NCI-H446 (cell line): ENCODE data around the gene KIT.

ENCODE experiments used
- DNase-seq, 2 experiments: peaks; one replicate each; lab custom pipeline; 2025; lab: John Stamatoyannopoulos, UW

KIT gene

DNA sequence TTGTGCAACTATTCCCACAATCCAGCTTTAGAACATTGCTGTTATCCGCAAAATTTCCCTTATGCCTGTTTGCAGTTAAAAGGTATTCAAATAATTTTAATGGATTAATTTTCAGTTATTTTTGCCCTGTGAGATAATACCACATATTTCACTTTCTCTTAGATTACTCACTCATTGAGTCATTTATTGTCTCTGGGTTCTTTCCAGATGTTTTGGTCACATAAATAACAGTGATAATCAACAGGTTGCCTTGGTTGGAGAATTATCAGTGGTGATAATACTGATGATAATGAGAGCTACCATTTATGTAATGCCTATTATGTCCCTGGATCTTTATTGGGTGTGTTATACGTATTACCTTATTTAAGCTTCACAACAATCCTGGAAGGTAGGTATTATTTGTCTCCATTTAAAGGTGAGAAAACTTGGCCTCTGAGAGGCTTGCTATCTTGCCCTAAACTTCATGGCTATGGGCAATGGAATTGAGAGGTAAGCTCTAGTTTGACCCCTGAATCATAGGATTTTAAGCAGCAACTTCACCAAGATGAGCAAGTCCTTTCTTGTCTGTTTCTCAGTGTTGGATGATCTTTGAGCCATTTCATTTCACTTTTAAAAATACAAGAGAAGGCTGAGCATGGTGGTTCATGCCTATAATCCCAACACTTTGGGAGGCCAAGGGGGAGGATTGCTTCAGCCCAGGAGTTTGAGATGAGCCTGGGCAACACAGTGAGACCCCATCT is 87.4 kb downstream of the KIT start:
- DNase-seq, result no peak

DNA sequence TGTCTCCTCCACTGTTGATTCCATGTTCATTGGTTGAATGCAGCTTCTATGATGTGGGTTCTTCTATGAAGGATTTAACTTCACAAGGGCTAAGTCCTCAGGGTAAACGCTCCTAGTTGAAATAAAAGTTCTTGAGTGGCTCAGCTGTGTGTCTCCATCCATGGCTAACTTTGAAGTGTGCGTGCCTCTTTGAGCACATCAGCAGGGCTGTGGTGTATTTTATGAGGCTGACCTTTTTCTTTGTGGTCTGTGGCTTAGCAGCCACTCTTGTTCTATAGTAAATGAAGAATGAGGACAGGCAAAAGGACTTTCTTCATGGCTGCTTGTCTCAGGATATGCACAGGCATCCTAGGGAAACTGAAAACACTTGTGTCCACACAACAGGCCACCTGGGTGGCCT is 88.5 kb downstream of the KIT start:
- DNase-seq, result no peak

GRCh38 chr4:54750341-54750740 is 92.6 kb downstream of the KIT start:
- DNase-seq, result no peak

DNA sequence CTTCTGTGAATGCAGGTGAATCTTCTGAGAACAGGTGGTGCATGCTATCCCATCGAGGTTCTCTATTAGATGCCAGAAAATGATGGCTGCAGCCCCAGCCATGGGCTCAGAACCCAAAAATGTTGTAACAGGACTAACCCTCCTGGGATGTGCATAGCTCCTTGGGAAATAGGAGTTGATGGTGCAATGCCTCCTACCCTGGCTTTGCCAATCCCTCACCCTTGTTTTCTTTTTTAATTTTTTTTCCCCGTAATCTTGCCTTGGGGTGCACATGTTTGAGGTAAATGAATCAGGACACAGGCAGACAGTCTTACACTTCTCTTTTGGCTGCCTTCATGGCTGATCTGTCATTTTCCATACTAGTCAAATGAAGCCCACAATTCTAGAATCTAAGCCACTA is 96.6 kb downstream of the KIT start:
- DNase-seq, result no peak

DNA sequence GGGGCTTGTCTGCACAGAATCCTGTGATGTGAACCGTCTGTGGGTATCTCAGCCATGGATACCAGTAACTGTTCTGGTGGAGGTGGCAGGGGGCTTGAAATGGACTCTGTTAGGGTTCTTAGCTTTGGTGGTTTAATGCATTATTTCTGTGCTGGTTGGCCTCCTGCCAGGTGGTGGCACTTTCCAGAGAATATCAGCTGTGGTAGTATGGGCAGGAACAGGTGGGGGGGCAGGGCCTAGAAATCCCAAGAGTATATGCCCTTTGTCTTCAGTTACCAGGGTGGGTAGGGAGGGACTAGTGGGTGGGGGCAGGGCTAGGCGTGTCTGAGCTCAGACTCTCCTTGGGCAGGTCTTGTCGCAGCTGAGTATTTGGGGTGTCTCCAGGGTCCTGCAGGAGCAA is 106.7 kb downstream of the KIT start:
- no peak for DNase-seq

DNA sequence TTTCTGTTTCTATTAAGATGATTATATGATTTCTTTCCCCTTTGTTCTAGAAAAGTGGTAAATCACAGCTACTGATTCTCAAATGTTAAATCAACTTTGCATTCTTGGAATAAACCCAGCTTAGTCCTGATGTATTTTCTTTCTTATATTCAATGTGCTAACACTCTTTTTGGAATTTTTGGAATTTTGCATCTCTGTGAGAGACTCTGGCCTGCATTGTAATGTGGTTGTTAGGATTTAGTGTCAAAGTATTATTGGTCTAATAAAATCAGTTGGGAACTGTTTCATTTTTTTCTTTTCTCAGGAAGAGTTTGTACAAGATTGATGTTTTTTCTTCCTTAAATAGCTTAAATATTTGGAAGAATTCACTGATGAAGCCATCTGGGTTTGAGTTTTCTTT is 109.6 kb downstream of the KIT start:
- no peak for DNase-seq

DNA sequence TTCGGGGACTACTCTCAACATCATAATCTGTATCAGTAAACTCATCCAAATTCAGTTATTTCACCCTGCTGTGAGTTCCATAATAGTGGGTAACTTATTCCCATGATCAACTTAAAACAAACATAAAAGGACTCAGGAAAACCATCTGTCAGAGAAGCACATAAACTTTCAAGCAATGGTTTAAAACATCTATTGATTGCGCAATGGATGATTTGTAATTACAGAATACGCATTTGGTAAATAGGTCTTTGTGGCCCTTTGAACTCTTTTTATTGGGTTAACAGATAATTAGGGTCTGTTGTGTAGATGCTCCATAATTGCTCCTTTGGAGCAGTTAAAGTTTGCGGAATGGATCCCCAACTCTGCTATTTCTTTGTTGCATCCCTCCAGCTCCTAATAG is 115.3 kb downstream of the KIT start:
- DNase-seq, result no peak

DNA sequence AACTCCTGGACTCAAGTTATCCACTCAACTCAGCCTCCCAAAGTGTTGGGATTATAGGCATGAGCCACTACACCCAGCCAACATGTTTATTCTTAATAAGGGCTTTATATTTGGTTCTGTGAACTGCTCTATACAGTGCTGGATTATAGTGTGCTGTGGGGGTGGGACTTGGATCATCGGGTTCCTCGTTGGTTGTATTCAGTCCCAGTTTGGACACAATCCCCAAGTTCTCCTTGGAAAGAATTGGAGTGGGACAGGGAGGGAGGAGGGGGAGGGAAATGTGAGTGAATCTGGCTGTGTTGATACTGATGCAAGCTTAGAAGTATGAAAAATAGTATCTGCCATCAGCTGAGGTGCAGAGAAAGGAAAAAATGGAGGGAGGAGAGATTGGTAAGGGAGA is 121.3 kb downstream of the KIT start:
- no peak for DNase-seq

- DNase-seq, result no peak
Measured at GRCh38 chr4:54779476-54780148, 121.9 kb downstream of the KIT start.

- DNase-seq, result no peak
Measured at GRCh38 chr4:54780149-54780495, 122.4 kb downstream of the KIT start.

GRCh38 chr4:54781756-54782155 is 124.0 kb downstream of the KIT start:
- DNase-seq, result no peak

DNA sequence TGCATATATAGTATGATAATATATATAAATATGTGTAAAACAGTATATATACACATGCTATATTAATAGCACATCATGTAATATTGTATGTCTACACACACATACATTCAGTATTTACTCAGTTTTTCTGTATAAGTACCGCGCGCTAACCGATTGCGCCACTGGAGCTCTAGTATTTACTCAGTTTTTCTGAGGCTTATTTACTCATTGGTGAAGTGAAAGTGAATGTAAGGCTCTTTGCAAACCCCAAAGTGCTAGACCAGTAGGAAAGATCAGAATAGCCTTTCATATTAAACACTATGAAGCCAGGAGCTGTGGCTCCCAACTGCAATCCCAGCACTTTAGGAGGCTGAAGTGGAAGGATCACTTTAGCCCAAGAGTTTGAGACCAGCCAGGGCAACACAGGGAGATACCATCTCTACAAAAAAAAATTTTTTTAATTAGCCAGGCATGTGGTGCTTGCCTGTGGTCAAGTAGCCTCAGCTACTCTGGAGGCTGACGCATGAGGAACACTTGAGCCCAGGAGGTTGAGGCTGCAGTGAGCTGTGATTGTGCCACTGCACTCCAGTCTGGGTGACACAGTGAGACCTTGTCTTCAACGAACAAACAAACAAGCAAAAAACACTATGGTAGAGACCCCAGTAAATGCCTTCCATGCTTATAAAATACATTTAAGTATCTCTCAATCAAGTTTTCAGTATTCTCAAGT is 125.8 kb downstream of the KIT start:
- DNase-seq, result no peak

DNA sequence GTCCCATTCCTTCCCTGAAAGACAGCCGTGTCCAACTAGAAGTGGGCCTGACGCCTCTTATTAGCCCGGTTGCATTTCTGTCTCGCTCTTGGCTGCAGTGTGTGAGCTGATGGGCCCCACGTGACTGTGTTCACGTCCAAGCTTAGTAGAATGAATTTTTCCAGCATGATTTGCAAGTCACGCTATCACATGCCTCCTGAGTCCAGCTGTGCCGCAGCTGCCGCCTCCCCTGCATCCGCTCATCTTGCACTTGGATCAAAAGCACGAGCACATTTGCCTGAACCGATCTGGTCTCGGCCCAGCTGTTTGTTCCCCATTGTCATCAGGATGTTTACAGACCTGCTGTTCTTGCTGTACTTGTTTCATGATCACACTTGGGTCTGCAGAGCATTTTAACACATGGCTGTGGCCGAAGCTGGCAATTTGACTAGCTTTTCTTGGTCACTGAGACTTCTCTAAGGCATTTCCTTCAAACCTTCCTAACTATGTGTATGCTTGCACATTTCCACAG is 126.5 kb downstream of the KIT start:
- no peak for DNase-seq
